GM19452 (cell line): Measurements from ENCODE around the gene TRDN.

Experiments used
- ATAC-seq: cut with Tn5 transposase; IDR thresholded peaks from one replicate; pipeline ENCODE4 v1.9.1; 2021; ENCODE audit not compliant: unreplicated experiment

Gene TRDN

GRCh38 chr6:123417535-123417934, 219.2 kb downstream of the TRDN start:
- ATAC-seq, result no peak

GRCh38 chr6:123415844-123416468, 220.8 kb downstream of the TRDN start:
- peak; percentile 85 for ATAC-seq

GRCh38 chr6:123404975-123405374, 231.8 kb downstream of the TRDN start:
- ATAC-seq, result no peak

- peak; percentile 67 for ATAC-seq
Measured at GRCh38 chr6:123402052-123402451, 234.7 kb downstream of the TRDN start.

GRCh38 chr6:123398072-123398471, 238.7 kb downstream of the TRDN start:
- no peak for ATAC-seq

GRCh38 chr6:123393331-123393730, 243.4 kb downstream of the TRDN start:
- no peak for ATAC-seq

GRCh38 chr6:123383718-123384117, 253.0 kb downstream of the TRDN start:
- ATAC-seq, result no peak

- no peak for ATAC-seq
Measured at GRCh38 chr6:123380257-123380656, 256.5 kb downstream of the TRDN start.

- ATAC-seq, result no peak
Measured at GRCh38 chr6:123372737-123373136, 264.0 kb downstream of the TRDN start.

GRCh38 chr6:123363912-123364311, 272.8 kb downstream of the TRDN start:
- no peak for ATAC-seq

- ATAC-seq, result no peak
Measured at GRCh38 chr6:123360359-123360758, 276.4 kb downstream of the TRDN start.

- no peak for ATAC-seq
Measured at GRCh38 chr6:123352705-123353104, 284.0 kb downstream of the TRDN start.

GRCh38 chr6:123352279-123352678, 284.5 kb downstream of the TRDN start:
- no peak for ATAC-seq

- ATAC-seq, result no peak
Measured at GRCh38 chr6:123343836-123344235, 292.9 kb downstream of the TRDN start.

GRCh38 chr6:123338394-123338793, 298.4 kb downstream of the TRDN start:
- no peak for ATAC-seq

GRCh38 chr6:123333000-123333756, 303.6 kb downstream of the TRDN start:
- ATAC-seq, result no peak

GRCh38 chr6:123332070-123332469, 304.7 kb downstream of the TRDN start:
- ATAC-seq, result no peak

- ATAC-seq, result no peak
Measured at GRCh38 chr6:123329337-123329736, 307.4 kb downstream of the TRDN start.

- no peak for ATAC-seq
Measured at GRCh38 chr6:123323452-123324329, 313.1 kb downstream of the TRDN start.

GRCh38 chr6:123321020-123321419, 315.7 kb downstream of the TRDN start:
- no peak for ATAC-seq

- no peak for ATAC-seq
Measured at GRCh38 chr6:123316733-123317323, 319.9 kb downstream of the TRDN start.
